Tibial nerve (tissue), 4 donors: ENCODE data around the gene PTPA. TPM values are rescaled to one million over a fixed set of nuclear protein-coding genes. Genes with fewer than 3 reads are reported as not detected.

Experiments used
- DNase-seq, 2 donors: peaks; one replicate each; pipeline ENCODE4 v3.0.0-alpha.2; 2019; ENCODE audit warnings: low spot score in 2 of 2
- H3K27ac ChIP-seq, 4 donors: fragments of 200-600 bp; sonication (generic) in 3 of 4; one replicate each; pipeline ENCODE4 v1.5.1; 2017 to 2019; ENCODE audit warnings: mild to moderate bottlenecking in 1 of 4
- H3K27me3 ChIP-seq, 2 donors: fragments of 200-600 bp; sonication (generic) in 1 of 2; one replicate each; pipeline versions ENCODE4 v1.5.1 to v1.6.0; 2017 to 2019
- H3K36me3 ChIP-seq, 3 donors: fragments of 200-600 bp; sonication (generic); one replicate each; pipeline ENCODE4 v1.5.1; 2018 to 2019
- H3K4me1 ChIP-seq, 4 donors: fragments of 200-600 bp; sonication (generic) in 3 of 4; one replicate each; pipeline ENCODE4 v1.5.1; 2017 to 2019
- H3K4me3 ChIP-seq, 4 donors: fragments of 200-600 bp; sonication (generic) in 3 of 4; one replicate each; pipeline ENCODE4 v1.5.1; 2017 to 2019; ENCODE audit warnings: mild to moderate bottlenecking in 1 of 4, moderate library complexity in 1 of 4
- H3K9me3 ChIP-seq, 4 donors: fragments of 200-600 bp; sonication (generic) in 3 of 4; one replicate each; pipeline ENCODE4 v1.5.1; 2017 to 2019
- EP300 ChIP-seq, 2 donors: sonication (generic); formaldehyde crosslinking; IDR thresholded peaks; one replicate each; pipeline ENCODE4 v1.6.1; 2017; ENCODE audit warnings: antibody characterized with exemption in 2 of 2, mild to moderate bottlenecking in 1 of 2
- POLR2A ChIP-seq, 2 donors: fragments of 450-650 bp; IDR thresholded peaks; one replicate each; pipeline ENCODE4 v1.6.1; 2017; ENCODE audit warnings: antibody characterized with exemption in 2 of 2, mild to moderate bottlenecking in 2 of 2, moderate library complexity in 2 of 2
- WGBS, 2 donors: methylation state at CpG; one replicate each; pipeline ENCODE4 v1.1.5; 2018; 5-methylcytosine and 5-hydroxymethylcytosine counted together
- total RNA-seq, 4 donors: library from RNA; depleted of rRNA; stranded (reverse); fragments of >200 nt; gene quantifications; one replicate each; pipeline ENCODE4 v1.1.0, GENCODE V29; 2016
- TF ChIP-seq, protein P1 (sequence below), 5 experiments: fragments of 200-600 bp in 3 of 5; fragments of 450-650 bp in 2 of 5; sonication (generic) in 3 of 5; IDR thresholded peaks; one replicate each; pipeline ENCODE4 v1.5.1; 2016 to 2019; ENCODE audit warnings: antibody characterized with exemption in 5 of 5, mild to moderate bottlenecking in 3 of 5, moderate library complexity in 2 of 5

Gene PTPA
- total RNA-seq, 4 donors from 2014 or later: 38.0 to 50.1 (median 44.0) TPM

GRCh38 chr9:129104051-129104450 lies 7.2 kb upstream of the PTPA start:
- peaks cover 0 to 8% (median 4%) of the 10 kb centered on the region in 4 donors for H3K4me1 ChIP-seq
- H3K9me3 ChIP-seq: no peaks in the 10 kb centered on the region
- WGBS, 2 donors: 89% methylated on average over 9 to 11 of the region's 11 CpGs
- DNase-seq: no peak
- no peak overlapping the region for H3K4me3 ChIP-seq
- peaks cover 0 to 74% (median 0%) of the 10 kb centered on the region in 3 donors for H3K36me3 ChIP-seq
- no peak overlapping the region for H3K27ac ChIP-seq
- TF ChIP-seq EP300 (IDR thresholded peaks at IDR 0.05) (no peak), POLR2A (IDR thresholded peaks at IDR 0.05) (no peak)
- TF ChIP-seq, protein P1, sequence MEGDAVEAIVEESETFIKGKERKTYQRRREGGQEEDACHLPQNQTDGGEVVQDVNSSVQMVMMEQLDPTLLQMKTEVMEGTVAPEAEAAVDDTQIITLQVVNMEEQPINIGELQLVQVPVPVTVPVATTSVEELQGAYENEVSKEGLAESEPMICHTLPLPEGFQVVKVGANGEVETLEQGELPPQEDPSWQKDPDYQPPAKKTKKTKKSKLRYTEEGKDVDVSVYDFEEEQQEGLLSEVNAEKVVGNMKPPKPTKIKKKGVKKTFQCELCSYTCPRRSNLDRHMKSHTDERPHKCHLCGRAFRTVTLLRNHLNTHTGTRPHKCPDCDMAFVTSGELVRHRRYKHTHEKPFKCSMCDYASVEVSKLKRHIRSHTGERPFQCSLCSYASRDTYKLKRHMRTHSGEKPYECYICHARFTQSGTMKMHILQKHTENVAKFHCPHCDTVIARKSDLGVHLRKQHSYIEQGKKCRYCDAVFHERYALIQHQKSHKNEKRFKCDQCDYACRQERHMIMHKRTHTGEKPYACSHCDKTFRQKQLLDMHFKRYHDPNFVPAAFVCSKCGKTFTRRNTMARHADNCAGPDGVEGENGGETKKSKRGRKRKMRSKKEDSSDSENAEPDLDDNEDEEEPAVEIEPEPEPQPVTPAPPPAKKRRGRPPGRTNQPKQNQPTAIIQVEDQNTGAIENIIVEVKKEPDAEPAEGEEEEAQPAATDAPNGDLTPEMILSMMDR (IDR thresholded peaks at IDR 0.05): no peak
- H3K27me3 ChIP-seq: no peaks in the 10 kb centered on the region

DNA sequence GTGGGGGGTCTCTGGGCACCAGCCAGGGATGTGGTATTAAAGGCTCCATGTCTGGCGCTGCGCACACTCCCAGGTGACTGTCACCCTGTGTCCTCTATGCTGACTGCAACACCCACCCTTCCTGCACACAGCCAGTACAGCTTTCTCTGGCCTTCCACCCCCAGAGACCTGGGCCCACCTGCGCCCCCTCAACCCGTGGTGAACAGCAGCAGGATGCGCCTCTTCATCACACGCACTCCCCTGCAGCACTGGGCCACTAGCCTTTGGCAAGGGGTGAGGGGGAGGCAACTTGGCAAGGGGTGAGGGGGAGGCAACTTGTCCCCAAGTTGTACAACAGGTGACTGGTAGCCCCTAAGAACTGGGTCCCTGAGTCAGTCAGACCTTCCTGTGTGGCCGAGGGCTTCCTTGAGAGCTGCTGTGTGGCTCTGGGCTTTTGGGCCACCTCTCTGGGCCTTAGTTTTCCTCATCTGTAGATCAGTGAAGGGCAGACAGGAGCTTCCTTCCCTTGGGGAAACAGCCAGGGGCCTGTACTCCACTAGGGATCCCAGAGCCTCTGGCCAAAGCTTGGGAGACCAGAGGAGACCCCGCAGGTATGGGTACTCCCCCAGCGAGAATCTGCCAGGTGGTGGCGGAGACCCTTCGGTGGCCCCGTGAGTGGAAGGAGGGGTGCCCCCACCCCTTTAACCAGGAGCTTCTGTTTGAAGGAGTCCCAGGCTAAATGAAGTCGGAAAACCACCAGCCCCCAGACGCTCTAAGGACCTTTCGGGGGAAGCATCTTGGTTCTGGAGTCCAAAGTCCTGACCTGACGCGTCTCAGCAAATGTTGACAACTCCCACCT lies 5.1 kb upstream of the PTPA start:
- Histone ChIP-seq H3K36me3 (peaks cover 0 to 57% (median 0%) of the 10 kb centered on the region in 3 donors), H3K4me3 (no peak overlapping the region), H3K4me1 (peaks cover 0 to 19% (median 14%) of the 10 kb centered on the region in 4 donors), H3K27ac (no peak overlapping the region), H3K27me3 (no peaks in the 10 kb centered on the region), H3K9me3 (no peaks in the 10 kb centered on the region)
- no peak for DNase-seq
- no peak for TF ChIP-seq EP300 (IDR thresholded peaks at IDR 0.05)
- TF ChIP-seq, protein P1 (IDR thresholded peaks at IDR 0.05): no peak
- TF ChIP-seq POLR2A (IDR thresholded peaks at IDR 0.05): no peak
- WGBS, 2 donors: 88 to 92% methylated on average over 16 to 17 of the region's 17 CpGs

DNA sequence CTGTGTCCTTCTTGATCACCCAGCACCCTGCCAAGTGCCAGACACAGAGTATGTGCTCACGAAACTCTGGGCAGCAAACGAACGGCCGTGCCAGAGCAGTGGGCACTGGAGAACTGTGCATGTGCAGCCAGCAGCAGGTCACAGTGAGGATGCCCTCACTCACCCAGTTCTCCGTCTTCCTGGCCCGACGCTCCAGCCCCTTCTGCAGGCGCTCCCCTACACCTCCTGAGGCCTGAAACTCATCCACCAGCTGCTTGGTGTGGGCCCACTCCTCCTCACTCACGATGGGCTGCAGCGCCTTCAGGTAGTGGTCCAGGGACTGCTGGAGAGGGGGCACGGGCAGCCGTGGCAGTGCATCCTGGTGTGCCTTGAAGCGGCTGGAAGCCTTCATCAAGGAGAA lies 3.6 kb upstream of the PTPA start:
- Histone ChIP-seq H3K4me1 (peaks cover 0 to 29% (median 23%) of the 10 kb centered on the region in 4 donors), H3K36me3 (peaks cover 0 to 41% (median 0%) of the 10 kb centered on the region in 3 donors), H3K9me3 (no peaks in the 10 kb centered on the region), H3K27me3 (no peaks in the 10 kb centered on the region), H3K27ac (no peak overlapping the region), H3K4me3 (no peak overlapping the region)
- WGBS, 2 donors: 88 to 89% methylated on average over 12 to 13 of the region's 13 CpGs
- DNase-seq: no peak
- TF ChIP-seq EP300 (IDR thresholded peaks at IDR 0.05) (no peak), POLR2A (IDR thresholded peaks at IDR 0.05) (no peak)
- TF ChIP-seq, protein P1 (IDR thresholded peaks at IDR 0.05): no peak

DNA sequence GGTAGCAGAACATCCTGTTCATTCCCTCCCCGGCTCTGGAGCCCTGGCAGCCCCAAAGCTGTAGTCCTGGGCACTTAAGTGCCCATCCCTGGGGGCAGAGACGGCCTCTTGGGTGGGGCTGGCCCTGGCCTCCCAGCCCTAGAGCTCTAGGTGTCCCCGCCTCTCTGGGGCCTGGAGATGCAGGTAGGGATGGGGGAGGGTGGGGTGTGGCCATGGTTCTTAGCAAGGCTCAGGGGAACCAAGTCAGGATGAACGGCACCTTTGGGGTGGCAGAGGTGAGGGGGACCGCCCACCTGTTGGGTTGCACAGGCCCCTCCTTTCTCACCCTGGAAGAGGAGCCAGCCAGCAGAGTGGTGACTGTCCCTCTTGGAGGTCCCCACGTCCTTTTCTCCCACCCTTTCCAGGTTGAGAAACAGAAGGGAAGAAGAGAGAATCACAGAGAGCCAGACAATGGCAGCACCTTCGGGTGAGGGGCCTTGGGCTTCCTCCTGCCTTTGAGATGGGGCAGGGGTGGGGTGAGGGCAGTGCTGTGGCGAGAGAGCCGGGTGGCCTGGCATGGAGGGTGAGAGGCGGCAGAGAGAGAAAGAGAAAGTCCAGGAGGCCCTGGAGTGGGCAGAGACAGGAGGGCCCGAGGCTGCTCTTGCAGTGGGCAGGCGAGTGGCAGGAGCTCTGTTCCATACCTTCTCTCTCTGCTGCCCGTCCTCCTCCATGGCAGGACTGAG lies 3.0 kb upstream of the PTPA start:
- peaks cover 0 to 41% (median 0%) of the 10 kb centered on the region in 3 donors for H3K36me3 ChIP-seq
- no peaks in the 10 kb centered on the region for H3K9me3 ChIP-seq
- H3K27ac ChIP-seq: peak overlapping the region in 1 of 4 donors; percentile 60
- peaks cover 0 to 35% (median 24%) of the 10 kb centered on the region in 4 donors for H3K4me1 ChIP-seq
- DNase-seq: no peak
- no peak overlapping the region for H3K4me3 ChIP-seq
- no peaks in the 10 kb centered on the region for H3K27me3 ChIP-seq
- 84 to 86% methylated on average over 10 to 13 of the region's 13 CpGs for WGBS, 2 donors
- no peak for TF ChIP-seq EP300 (IDR thresholded peaks at IDR 0.05)
- TF ChIP-seq POLR2A (IDR thresholded peaks at IDR 0.05): no peak
- TF ChIP-seq, protein P1 (IDR thresholded peaks at IDR 0.05): no peak
